Memory B cell (primary cell): ENCODE data around the gene RCHY1.

Experiments used
- ATAC-seq: fragments of 150-1000 bp; cut with Tn5 transposase; 2 replicates; pipeline ENCODE4 v1.10.0; 2021; ENCODE audit warnings: low read depth, mild to moderate bottlenecking, moderate library complexity
- DNase-seq, 2 donors: peaks; one replicate each; pipeline ENCODE4 v3.0.0; 2022; ENCODE audit warnings: low spot score in 2 of 2
- H3K27ac Mint-ChIP-seq: one replicate; pipeline ENCODE4 v1.8.0; 2022; ENCODE audit warnings: mild to moderate bottlenecking, moderate library complexity, mixed read lengths
- H3K27me3 Mint-ChIP-seq: one replicate; pipeline ENCODE4 v1.8.0; 2022; ENCODE audit warnings: mixed read lengths
- H3K36me3 Mint-ChIP-seq: one replicate; pipeline ENCODE4 v1.8.0; 2022; ENCODE audit warnings: mild to moderate bottlenecking, mixed read lengths
- H3K4me1 Mint-ChIP-seq: one replicate; pipeline ENCODE4 v1.8.0; 2022; ENCODE audit warnings: mixed read lengths
- H3K4me3 Mint-ChIP-seq: one replicate; pipeline ENCODE4 v1.8.0; 2022; ENCODE audit warnings: mild to moderate bottlenecking, moderate library complexity, mixed read lengths
- H3K9me3 Mint-ChIP-seq: one replicate; pipeline ENCODE4 v1.8.0; 2022; ENCODE audit warnings: mixed read lengths

The RCHY1 gene

GRCh38 chr4:75505630-75506029 lies 8.6 kb downstream of the RCHY1 start:
- H3K9me3 Mint-ChIP-seq: peaks cover 2% of the 10 kb centered on the region
- H3K4me3 Mint-ChIP-seq: no peak overlapping the region
- DNase-seq (no peak), ATAC-seq (no peak)
- peaks cover 15% of the 10 kb centered on the region for H3K4me1 Mint-ChIP-seq
- H3K27me3 Mint-ChIP-seq: no peaks in the 10 kb centered on the region
- peaks cover 29% of the 10 kb centered on the region for H3K36me3 Mint-ChIP-seq
- H3K27ac Mint-ChIP-seq: no peak overlapping the region

DNA sequence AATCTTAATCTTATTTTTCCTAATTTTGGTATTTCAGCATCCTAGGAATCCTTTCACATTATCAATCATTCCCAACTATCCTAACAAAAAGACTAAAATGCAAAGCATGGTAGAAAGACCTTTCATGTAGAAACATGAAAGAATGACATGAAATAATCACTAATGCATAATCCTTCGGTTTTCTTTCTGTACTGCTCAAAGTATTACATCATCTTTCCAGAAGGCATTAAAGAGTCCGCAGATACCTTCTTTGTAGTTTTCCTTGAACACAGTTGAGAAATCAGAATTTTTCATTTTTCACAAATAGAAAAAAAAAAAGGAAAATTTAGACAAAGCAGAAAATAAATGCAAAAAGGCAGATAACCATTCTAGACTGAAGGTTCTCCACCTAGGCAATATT lies 11.5 kb downstream of the RCHY1 start:
- ATAC-seq (no peak), DNase-seq (no peak)
- no peaks in the 10 kb centered on the region for H3K27me3 Mint-ChIP-seq
- H3K4me3 Mint-ChIP-seq: no peak overlapping the region
- H3K4me1 Mint-ChIP-seq: peaks cover 5% of the 10 kb centered on the region
- H3K36me3 Mint-ChIP-seq: peaks cover 43% of the 10 kb centered on the region
- peaks cover 5% of the 10 kb centered on the region for H3K9me3 Mint-ChIP-seq
- H3K27ac Mint-ChIP-seq: no peak overlapping the region

DNA sequence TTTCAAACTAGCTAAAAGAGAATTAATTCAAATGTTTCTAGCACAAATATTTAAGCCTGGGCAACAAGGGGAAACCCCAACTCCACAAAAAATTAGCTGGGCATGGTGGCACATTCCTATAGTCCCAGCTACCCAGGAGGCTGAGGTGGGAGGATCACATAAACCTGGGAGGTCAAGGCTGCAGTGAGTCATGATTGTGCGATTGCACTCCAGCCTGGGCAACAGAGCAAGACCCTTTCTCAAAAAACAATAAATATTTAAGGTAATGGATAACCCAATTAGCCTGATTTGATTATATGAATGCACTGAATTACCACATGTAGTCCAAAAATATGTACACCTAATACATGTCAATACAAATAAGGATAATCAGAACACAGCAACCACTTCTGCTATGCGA lies 14.3 kb downstream of the RCHY1 start:
- H3K36me3 Mint-ChIP-seq: peaks cover 41% of the 10 kb centered on the region
- DNase-seq (no peak), ATAC-seq (no peak)
- peaks cover 5% of the 10 kb centered on the region for H3K9me3 Mint-ChIP-seq
- no peak overlapping the region for H3K27ac Mint-ChIP-seq
- H3K27me3 Mint-ChIP-seq: no peaks in the 10 kb centered on the region
- H3K4me3 Mint-ChIP-seq: no peak overlapping the region
- H3K4me1 Mint-ChIP-seq: peaks cover 12% of the 10 kb centered on the region

DNA sequence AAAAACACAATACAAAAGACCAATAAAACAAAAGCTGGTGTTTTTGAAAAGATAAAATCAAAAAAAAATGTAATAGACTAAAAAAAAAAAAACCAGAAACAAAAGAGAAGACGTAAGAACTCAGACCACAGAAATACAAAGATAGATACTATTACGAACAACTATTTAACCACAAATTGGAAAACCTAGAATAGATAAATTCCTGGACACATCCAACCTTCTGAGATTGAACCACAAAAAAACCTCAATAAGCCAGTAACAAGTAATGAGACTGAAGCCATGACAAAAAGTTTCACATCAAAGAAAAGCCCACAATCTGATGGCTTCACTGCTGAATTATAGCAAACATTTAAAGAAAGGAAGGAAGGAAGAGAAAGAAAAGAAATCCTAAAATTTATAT lies 16.2 kb downstream of the RCHY1 start:
- H3K27ac Mint-ChIP-seq: no peak overlapping the region

DNA sequence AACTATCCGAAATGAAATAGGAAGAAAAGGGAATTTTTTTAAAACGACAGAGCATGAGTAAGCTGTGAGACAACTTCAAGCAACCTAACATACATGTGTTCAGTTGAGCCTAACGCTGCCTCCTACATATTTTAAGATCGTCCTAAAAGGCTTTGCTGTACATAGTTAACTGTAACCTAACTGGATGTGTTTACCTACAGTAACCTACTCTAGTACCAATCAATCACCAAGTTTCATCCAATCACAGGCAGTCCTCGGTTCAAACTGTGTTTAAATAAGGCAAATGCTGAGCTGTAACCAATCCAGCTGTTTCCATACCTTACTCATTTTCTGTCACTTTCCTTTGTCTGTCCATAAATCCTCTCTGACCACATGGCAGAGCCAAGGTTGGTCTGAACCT lies 17.1 kb downstream of the RCHY1 start:
- H3K36me3 Mint-ChIP-seq: peaks cover 42% of the 10 kb centered on the region
- no peak for DNase-seq
- H3K4me3 Mint-ChIP-seq: no peak overlapping the region
- peaks cover 12% of the 10 kb centered on the region for H3K4me1 Mint-ChIP-seq
- ATAC-seq: no peak
- H3K27ac Mint-ChIP-seq: peak overlapping the region; percentile 62
- peaks cover 5% of the 10 kb centered on the region for H3K9me3 Mint-ChIP-seq
- H3K27me3 Mint-ChIP-seq: no peaks in the 10 kb centered on the region

More for the DNA sequence above, 16.2 kb downstream of the RCHY1 start:
- peaks cover 43% of the 10 kb centered on the region for H3K36me3 Mint-ChIP-seq
- H3K4me1 Mint-ChIP-seq: peaks cover 12% of the 10 kb centered on the region
- ATAC-seq: no peak
- no peak overlapping the region for H3K4me3 Mint-ChIP-seq
- H3K9me3 Mint-ChIP-seq: peaks cover 5% of the 10 kb centered on the region
- DNase-seq: no peak
- H3K27me3 Mint-ChIP-seq: no peaks in the 10 kb centered on the region

GRCh38 chr4:75496406-75496805 lies 17.8 kb downstream of the RCHY1 start:
- DNase-seq (no peak), ATAC-seq (no peak)
- Mint-ChIP-seq H3K27ac (peak overlapping the region; percentile 62), H3K27me3 (no peaks in the 10 kb centered on the region), H3K9me3 (peaks cover 5% of the 10 kb centered on the region), H3K36me3 (peaks cover 42% of the 10 kb centered on the region), H3K4me3 (no peak overlapping the region), H3K4me1 (peaks cover 12% of the 10 kb centered on the region)

GRCh38 chr4:75495476-75495875 lies 18.7 kb downstream of the RCHY1 start:
- ATAC-seq: no peak
- Mint-ChIP-seq H3K36me3 (peaks cover 42% of the 10 kb centered on the region), H3K4me3 (no peak overlapping the region), H3K4me1 (peaks cover 12% of the 10 kb centered on the region), H3K27me3 (no peaks in the 10 kb centered on the region), H3K9me3 (peaks cover 5% of the 10 kb centered on the region), H3K27ac (no peak overlapping the region)
- DNase-seq: no peak

- Mint-ChIP-seq H3K27ac (no peak overlapping the region), H3K4me3 (no peak overlapping the region), H3K9me3 (peaks cover 5% of the 10 kb centered on the region), H3K4me1 (peaks cover 12% of the 10 kb centered on the region), H3K27me3 (no peaks in the 10 kb centered on the region), H3K36me3 (peaks cover 38% of the 10 kb centered on the region)
- ATAC-seq: no peak
- no peak for DNase-seq
Observed at GRCh38 chr4:75494563-75494962, 19.6 kb downstream of the RCHY1 start.

- no peak for DNase-seq
- Mint-ChIP-seq H3K4me1 (no peaks in the 10 kb centered on the region), H3K27ac (no peak overlapping the region), H3K9me3 (no peaks in the 10 kb centered on the region), H3K4me3 (no peak overlapping the region), H3K27me3 (no peaks in the 10 kb centered on the region), H3K36me3 (peaks cover 12% of the 10 kb centered on the region)
- no peak for ATAC-seq
Observed at GRCh38 chr4:75490155-75490554, 24.0 kb downstream of the RCHY1 start.

DNA sequence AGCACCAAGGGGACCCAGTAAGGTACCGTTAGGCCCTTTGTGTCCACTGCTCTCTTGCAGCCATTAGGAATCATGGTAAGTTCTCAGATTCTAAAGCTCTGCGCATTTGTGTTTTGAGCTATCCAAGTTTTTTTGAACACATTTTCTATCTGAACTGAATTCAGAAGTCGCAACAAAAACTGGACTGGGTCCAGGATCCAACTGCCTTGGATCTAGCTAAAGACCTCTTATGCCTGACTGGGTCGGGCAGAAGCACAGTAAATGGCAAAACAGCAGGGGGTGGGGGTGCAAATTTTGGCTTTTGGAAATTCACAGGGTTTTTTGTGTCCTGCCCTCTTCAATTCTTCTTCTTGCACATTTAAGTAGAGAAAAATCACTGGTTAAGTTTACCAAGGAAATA lies 30.0 kb downstream of the RCHY1 start:
- Mint-ChIP-seq H3K4me1 (no peaks in the 10 kb centered on the region), H3K36me3 (peaks cover 22% of the 10 kb centered on the region), H3K4me3 (no peak overlapping the region), H3K27ac (no peak overlapping the region), H3K9me3 (no peaks in the 10 kb centered on the region), H3K27me3 (no peaks in the 10 kb centered on the region)
- DNase-seq: no peak
- ATAC-seq: no peak

GRCh38 chr4:75477201-75477600 lies 37.0 kb downstream of the RCHY1 start:
- ATAC-seq (no peak), DNase-seq (no peak)
- Mint-ChIP-seq H3K4me3 (no peak overlapping the region), H3K27ac (no peak overlapping the region), H3K36me3 (peaks cover 39% of the 10 kb centered on the region), H3K4me1 (no peaks in the 10 kb centered on the region), H3K9me3 (peaks cover 6% of the 10 kb centered on the region), H3K27me3 (no peaks in the 10 kb centered on the region)

GRCh38 chr4:75470738-75471137 lies 43.5 kb downstream of the RCHY1 start:
- Mint-ChIP-seq H3K36me3 (peaks cover 4% of the 10 kb centered on the region), H3K9me3 (no peaks in the 10 kb centered on the region), H3K4me1 (no peaks in the 10 kb centered on the region), H3K27me3 (no peaks in the 10 kb centered on the region), H3K4me3 (no peak overlapping the region), H3K27ac (no peak overlapping the region)
- DNase-seq (no peak), ATAC-seq (no peak)

DNA sequence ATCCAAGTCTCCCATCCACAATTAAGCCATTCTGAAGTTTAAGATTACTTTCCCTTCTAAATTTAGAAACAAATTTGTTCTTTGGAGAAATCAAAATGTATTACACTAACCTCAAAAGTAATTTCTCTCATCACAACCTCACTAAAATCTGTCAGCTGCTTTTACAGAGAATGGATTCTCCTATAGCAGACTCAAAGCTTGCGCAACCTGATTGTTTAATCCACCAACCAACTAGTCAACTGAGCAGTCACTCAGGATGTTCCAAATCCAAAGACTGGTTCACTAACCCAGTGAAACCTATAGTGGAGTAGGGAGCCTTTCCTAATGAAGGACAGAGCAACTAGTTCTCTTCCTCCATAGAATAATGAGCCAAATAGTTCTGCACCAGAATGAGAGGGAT lies 44.3 kb downstream of the RCHY1 start:
- DNase-seq (no peak), ATAC-seq (no peak)
- H3K27me3 Mint-ChIP-seq: no peaks in the 10 kb centered on the region
- no peak overlapping the region for H3K27ac Mint-ChIP-seq
- no peaks in the 10 kb centered on the region for H3K9me3 Mint-ChIP-seq
- H3K36me3 Mint-ChIP-seq: peaks cover 4% of the 10 kb centered on the region
- no peaks in the 10 kb centered on the region for H3K4me1 Mint-ChIP-seq
- no peak overlapping the region for H3K4me3 Mint-ChIP-seq

DNA sequence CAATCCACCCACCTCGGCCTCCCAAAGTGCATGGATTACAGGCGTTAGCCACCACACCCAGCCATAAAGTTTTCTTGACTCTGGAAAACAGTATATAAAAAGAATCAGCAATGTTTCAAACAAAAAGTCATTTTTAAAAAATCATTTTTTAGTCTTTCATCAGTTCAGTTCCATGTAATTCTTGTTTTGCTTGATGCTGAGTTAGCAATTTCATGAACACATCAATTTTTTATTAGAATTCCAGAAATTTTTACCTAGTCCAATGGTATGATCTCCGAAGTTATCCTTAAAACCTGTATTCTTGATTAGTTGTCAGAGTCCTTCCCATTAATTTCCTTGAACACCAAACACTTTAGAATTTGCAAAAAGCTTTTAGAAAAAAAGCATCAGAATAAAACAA lies 56.8 kb downstream of the RCHY1 start:
- ATAC-seq (no peak), DNase-seq (no peak)
- H3K27me3 Mint-ChIP-seq: peaks cover 14% of the 10 kb centered on the region
- no peak overlapping the region for H3K27ac Mint-ChIP-seq
- peaks cover 6% of the 10 kb centered on the region for H3K9me3 Mint-ChIP-seq
- H3K36me3 Mint-ChIP-seq: peaks cover 2% of the 10 kb centered on the region
- H3K4me3 Mint-ChIP-seq: no peak overlapping the region
- no peaks in the 10 kb centered on the region for H3K4me1 Mint-ChIP-seq

DNA sequence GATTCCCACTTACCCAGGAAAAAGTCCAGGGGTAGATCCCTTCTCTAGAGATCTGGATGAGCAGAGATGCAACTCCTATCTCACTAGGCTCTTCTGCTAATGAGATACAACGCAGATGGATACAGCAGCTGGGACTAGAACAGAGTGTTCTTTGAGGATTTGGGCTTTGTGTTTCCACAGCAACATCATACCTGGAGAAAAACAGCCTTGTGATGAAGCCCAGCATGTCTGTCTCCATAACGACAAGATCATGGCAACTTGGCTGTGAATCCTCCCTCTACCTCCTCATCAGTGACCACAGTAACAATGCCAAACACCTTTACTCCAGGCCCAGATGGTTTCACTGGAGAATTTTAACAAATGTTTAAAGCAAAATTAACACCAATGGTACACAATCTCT lies 80.1 kb downstream of the RCHY1 start:
- ATAC-seq (no peak), DNase-seq (no peak)
- Mint-ChIP-seq H3K36me3 (peaks cover 2% of the 10 kb centered on the region), H3K27ac (no peak overlapping the region), H3K27me3 (peaks cover 12% of the 10 kb centered on the region), H3K4me1 (no peaks in the 10 kb centered on the region), H3K4me3 (no peak overlapping the region), H3K9me3 (peaks cover 9% of the 10 kb centered on the region)

GRCh38 chr4:75432683-75433082 lies 81.5 kb downstream of the RCHY1 start:
- DNase-seq: no peak
- Mint-ChIP-seq H3K36me3 (peaks cover 2% of the 10 kb centered on the region), H3K9me3 (peaks cover 7% of the 10 kb centered on the region)

More at GRCh38 chr4:75432683-75433082, 81.5 kb downstream of the RCHY1 start:
- Mint-ChIP-seq H3K27me3 (peaks cover 10% of the 10 kb centered on the region), H3K27ac (no peak overlapping the region), H3K4me1 (no peaks in the 10 kb centered on the region), H3K4me3 (no peak overlapping the region)
- ATAC-seq: no peak
